Immature natural killer cell (primary cell): ENCODE data around the gene INSL3. TPM values are rescaled to one million over a fixed set of nuclear protein-coding genes. Genes with fewer than 3 reads are reported as not detected.
"Not testable (repeated sequence)": the region's sequence is repeated elsewhere in the genome, so short reads cannot be mapped to it uniquely, and the experiment has no call there.

ENCODE experiments used
- DNase-seq, 3 donors: peaks; one replicate each; pipeline ENCODE4 v3.0.0; 2022; ENCODE audit warnings: mixed read lengths in 1 of 3
- H3K27ac Mint-ChIP-seq, 6 donors: one replicate each; pipeline ENCODE4 v1.8.0; 2020; ENCODE audit warnings: mixed read lengths in 6 of 6, mild to moderate bottlenecking in 5 of 6, inconsistent platforms in 4 of 6, moderate library complexity in 3 of 6
- H3K27me3 Mint-ChIP-seq, 3 donors: one replicate each; pipeline ENCODE4 v1.8.0; 2020 to 2021; ENCODE audit warnings: low read depth in 3 of 3, mild to moderate bottlenecking in 3 of 3, mixed read lengths in 3 of 3, moderate library complexity in 3 of 3, inconsistent platforms in 1 of 3
- H3K36me3 Mint-ChIP-seq, 3 donors: one replicate each; pipeline ENCODE4 v1.8.0; 2020; ENCODE audit warnings: mixed read lengths in 3 of 3, inconsistent platforms in 2 of 3, mild to moderate bottlenecking in 2 of 3
- H3K4me1 Mint-ChIP-seq, 2 donors: one replicate each; pipeline ENCODE4 v1.8.0; 2020; ENCODE audit warnings: inconsistent platforms in 2 of 2, mild to moderate bottlenecking in 2 of 2, mixed read lengths in 2 of 2, moderate library complexity in 1 of 2
- H3K4me3 Mint-ChIP-seq, 5 donors: one replicate each; pipeline ENCODE4 v1.8.0; 2020; ENCODE audit warnings: mild to moderate bottlenecking in 5 of 5, mixed read lengths in 5 of 5, inconsistent platforms in 3 of 5, moderate library complexity in 3 of 5
- H3K9me3 Mint-ChIP-seq, 6 donors: one replicate each; pipeline ENCODE4 v1.8.0; 2020; ENCODE audit warnings: mild to moderate bottlenecking in 6 of 6, mixed read lengths in 6 of 6, inconsistent platforms in 4 of 6, moderate library complexity in 3 of 6
- polyA plus RNA-seq, 3 donors: library from polyadenylated mRNA; unstranded; fragments of 300-500 nt; fragmentation: Illumina TruSeq; gene quantifications; one replicate each; pipeline ENCODE4 v1.2.3, GENCODE V29; 2021

The INSL3 gene
- polyA plus RNA-seq, 3 donors from 2014 or later: 0.60 to 2.0 TPM; not detected in 1

- no peak overlapping the region for H3K27ac Mint-ChIP-seq
- no peaks in the 10 kb centered on the region for H3K9me3 Mint-ChIP-seq
- H3K4me1 Mint-ChIP-seq: peaks cover 8 to 14% of the 10 kb centered on the region in 2 donors
- H3K4me3 Mint-ChIP-seq: peak overlapping the region in 3 of 5 donors; percentile 15 to 60 (median 37)
- peaks cover 9 to 16% (median 11%) of the 10 kb centered on the region in 3 donors for H3K36me3 Mint-ChIP-seq
- no peak for DNase-seq
- H3K27me3 Mint-ChIP-seq: peaks cover 2 to 3% (median 3%) of the 10 kb centered on the region in 3 donors
Observed at GRCh38 chr19:17778968-17779929, 42.1 kb downstream of the INSL3 start.

- H3K9me3 Mint-ChIP-seq: no peaks in the 10 kb centered on the region
- peaks cover 10 to 11% (median 10%) of the 10 kb centered on the region in 3 donors for H3K36me3 Mint-ChIP-seq
- peak; percentile 30 to 41 (median 35) for DNase-seq
- no peak overlapping the region for H3K27ac Mint-ChIP-seq
- H3K27me3 Mint-ChIP-seq: peaks cover 2 to 3% (median 3%) of the 10 kb centered on the region in 3 donors
- H3K4me3 Mint-ChIP-seq: peak overlapping the region in 1 of 5 donors; percentile 15
- H3K4me1 Mint-ChIP-seq: peaks cover 6 to 14% of the 10 kb centered on the region in 2 donors
Observed at GRCh38 chr19:17778251-17778967, 42.9 kb downstream of the INSL3 start.

DNA sequence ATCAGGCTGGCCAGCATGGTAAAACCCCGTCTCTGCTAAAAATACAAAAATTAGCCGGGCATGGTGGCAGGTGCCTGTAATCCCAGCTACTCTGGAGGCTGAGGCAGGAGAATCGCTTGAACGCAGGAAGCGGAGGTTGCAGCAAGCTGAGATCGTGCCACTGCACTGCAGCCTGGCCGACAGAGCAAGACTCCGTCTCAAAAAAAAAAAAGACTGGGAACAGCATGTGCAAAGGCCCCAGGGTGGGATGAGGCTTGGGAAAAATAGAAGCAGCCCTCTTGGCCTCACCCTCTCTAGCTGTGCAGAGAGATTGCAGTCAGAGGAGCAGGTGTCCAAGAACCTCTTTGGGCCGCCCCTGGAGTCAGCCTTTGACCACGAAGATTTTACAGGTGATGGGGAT, 43.5 kb downstream of the INSL3 start:
- DNase-seq, H3K27me3 Mint-ChIP-seq, H3K4me3 Mint-ChIP-seq, H3K9me3 Mint-ChIP-seq, H3K27ac Mint-ChIP-seq: not testable (repeated sequence)
- H3K4me1 Mint-ChIP-seq: peaks cover 6 to 14% of the 10 kb centered on the region in 2 donors
- peaks cover 10 to 14% (median 12%) of the 10 kb centered on the region in 3 donors for H3K36me3 Mint-ChIP-seq

DNA sequence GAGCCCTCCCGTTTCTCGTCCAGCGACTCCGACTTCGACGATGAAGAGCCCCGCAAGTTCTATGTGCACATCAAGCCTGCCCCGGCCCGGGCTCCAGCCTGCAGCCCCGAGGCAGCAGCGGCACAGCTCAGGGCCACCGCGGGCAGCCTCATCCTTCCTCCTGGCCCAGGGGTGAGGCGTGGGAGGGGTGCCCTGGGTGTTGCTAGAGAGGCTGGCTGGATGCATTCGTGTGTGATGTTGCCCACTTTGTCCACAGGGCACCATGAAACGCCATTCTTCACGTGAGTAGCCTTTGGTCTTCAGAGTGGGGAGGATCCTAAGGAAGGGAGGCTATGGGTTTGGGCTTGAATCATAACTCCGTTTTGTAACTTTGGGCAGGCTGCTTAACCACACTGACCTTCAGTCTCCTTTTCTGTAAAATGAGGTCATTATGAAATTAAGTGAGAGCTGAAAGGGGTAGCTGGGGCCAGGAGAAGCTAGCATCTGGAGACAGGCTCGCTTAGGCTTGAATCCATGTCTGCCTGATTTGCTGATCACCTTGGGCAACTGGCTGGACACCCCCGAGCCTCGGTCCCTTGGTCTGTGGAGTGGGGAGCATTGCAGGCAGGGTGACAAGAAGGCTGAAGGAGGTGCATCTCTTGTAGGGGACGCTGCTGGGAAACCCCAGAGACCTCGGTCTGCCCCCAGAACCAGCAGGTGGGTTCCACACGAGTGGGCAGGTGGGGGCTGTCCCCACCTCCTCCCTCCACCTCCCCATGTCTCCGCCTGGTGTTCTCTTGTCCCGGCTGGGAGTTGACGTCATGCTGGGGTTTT, 45.1 kb downstream of the INSL3 start:
- H3K27me3 Mint-ChIP-seq: peaks cover 0 to 1% (median 0%) of the 10 kb centered on the region in 3 donors
- H3K9me3 Mint-ChIP-seq: no peaks in the 10 kb centered on the region
- H3K4me1 Mint-ChIP-seq: peaks cover 6 to 14% of the 10 kb centered on the region in 2 donors
- no peak overlapping the region for H3K4me3 Mint-ChIP-seq
- DNase-seq: no peak
- H3K36me3 Mint-ChIP-seq: peaks cover 9 to 12% (median 11%) of the 10 kb centered on the region in 3 donors
- H3K27ac Mint-ChIP-seq: peak overlapping the region in 1 of 6 donors; percentile 51

DNA sequence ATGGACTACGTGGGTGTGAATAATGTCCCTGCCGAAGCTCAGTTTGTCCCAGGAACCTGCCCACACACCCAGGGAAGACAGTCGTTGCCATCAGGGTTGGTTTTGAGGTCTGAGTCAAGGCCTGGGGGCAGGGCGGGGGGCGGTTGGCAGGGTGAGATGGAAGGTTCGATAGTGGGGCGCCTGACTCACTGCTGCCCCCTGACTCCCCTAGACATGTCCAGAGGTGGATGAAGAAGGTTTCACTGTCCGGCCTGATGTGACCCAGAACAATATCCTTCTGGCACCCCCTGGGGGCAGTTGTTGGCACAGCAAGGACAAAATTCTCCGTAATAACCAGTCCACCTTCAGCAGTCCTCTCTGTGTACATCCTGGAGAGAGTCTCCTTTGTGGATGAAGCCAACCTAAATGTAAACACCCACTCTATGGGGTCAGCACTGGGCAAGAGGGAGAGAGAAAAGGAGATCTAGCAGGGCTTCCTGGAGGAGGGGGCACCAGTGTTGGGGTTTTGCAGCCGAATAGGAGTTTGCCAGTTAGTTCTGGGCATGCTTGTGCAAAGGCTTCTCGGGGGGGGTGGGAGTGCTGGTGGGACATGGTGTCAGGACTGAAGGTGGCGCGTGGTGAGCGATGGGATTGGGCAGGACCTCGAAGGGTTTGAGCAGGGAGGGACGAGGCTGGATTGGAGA, 45.9 kb downstream of the INSL3 start:
- Mint-ChIP-seq H3K36me3 (peaks cover 9 to 12% (median 11%) of the 10 kb centered on the region in 3 donors), H3K4me3 (no peak overlapping the region), H3K9me3 (no peaks in the 10 kb centered on the region), H3K4me1 (peaks cover 6 to 14% of the 10 kb centered on the region in 2 donors), H3K27me3 (peaks cover 0 to 1% (median 0%) of the 10 kb centered on the region in 3 donors), H3K27ac (peak overlapping the region in 1 of 6 donors; percentile 40)
- DNase-seq: peak in 2 of 3 donors; percentile 24 to 31

- Mint-ChIP-seq H3K9me3 (no peaks in the 10 kb centered on the region), H3K4me1 (peaks cover 0 to 2% of the 10 kb centered on the region in 2 donors), H3K36me3 (peaks cover 11 to 20% (median 12%) of the 10 kb centered on the region in 3 donors), H3K4me3 (no peak overlapping the region), H3K27ac (no peak overlapping the region), H3K27me3 (no peaks in the 10 kb centered on the region)
- no peak for DNase-seq
Observed at GRCh38 chr19:17772172-17772571, 49.1 kb downstream of the INSL3 start.

GRCh38 chr19:17770613-17771012, 50.7 kb downstream of the INSL3 start:
- Mint-ChIP-seq H3K27me3 (no peaks in the 10 kb centered on the region), H3K9me3 (no peaks in the 10 kb centered on the region), H3K27ac (no peak overlapping the region), H3K4me3 (no peak overlapping the region), H3K36me3 (peaks cover 12 to 26% (median 15%) of the 10 kb centered on the region in 3 donors), H3K4me1 (peaks cover 0 to 6% of the 10 kb centered on the region in 2 donors)
- no peak for DNase-seq

GRCh38 chr19:17767559-17767958, 53.8 kb downstream of the INSL3 start:
- peaks cover 6 to 10% of the 10 kb centered on the region in 2 donors for H3K4me1 Mint-ChIP-seq
- no peaks in the 10 kb centered on the region for H3K27me3 Mint-ChIP-seq
- H3K36me3 Mint-ChIP-seq: peaks cover 3 to 33% (median 19%) of the 10 kb centered on the region in 3 donors
- DNase-seq: no peak
- no peak overlapping the region for H3K27ac Mint-ChIP-seq
- H3K4me3 Mint-ChIP-seq: no peak overlapping the region
- no peaks in the 10 kb centered on the region for H3K9me3 Mint-ChIP-seq

- peak overlapping the region in 1 of 6 donors; percentile 35 for H3K27ac Mint-ChIP-seq
- H3K36me3 Mint-ChIP-seq: peaks cover 3 to 26% (median 16%) of the 10 kb centered on the region in 3 donors
- DNase-seq: peak; percentile 32 to 46 (median 38)
- no peak overlapping the region for H3K4me3 Mint-ChIP-seq
- no peaks in the 10 kb centered on the region for H3K9me3 Mint-ChIP-seq
- H3K4me1 Mint-ChIP-seq: peaks cover 6 to 10% of the 10 kb centered on the region in 2 donors
- H3K27me3 Mint-ChIP-seq: no peaks in the 10 kb centered on the region
Observed at GRCh38 chr19:17766543-17767131, 54.7 kb downstream of the INSL3 start.

Other genes starting within 250 kb of the INSL3 start
- gene UNC13A, start 133.2 kb downstream of the INSL3 start, polyA plus RNA-seq: not detected
- gene MAP1S, start 102.0 kb downstream of the INSL3 start, polyA plus RNA-seq: 10 to 100 TPM; 14.7 to 51.5 (median 17.7) TPM
- 10 to 100 TPM in 1 of 3 donors, 1 to 10 TPM in 2; 2.0 to 27.0 (median 6.7) TPM for gene FCHO1, start 70.0 kb downstream of the INSL3 start, polyA plus RNA-seq
- not detected for gene B3GNT3, start 26.4 kb downstream of the INSL3 start, polyA plus RNA-seq
- gene JAK3, start 26.5 kb upstream of the INSL3 start, polyA plus RNA-seq: 10 to 100 TPM; 43.5 to 79.8 (median 47.4) TPM
- 1,000 to 10,000 TPM; 1,385 to 2,434 (median 1,562) TPM for gene RPL18A, start 38.4 kb upstream of the INSL3 start, polyA plus RNA-seq
- gene SLC5A5, start 50.4 kb upstream of the INSL3 start, polyA plus RNA-seq: 1 to 10 TPM in 1 of 3 donors, under 1 TPM in 1, not detected in 1; 0.75 to 1.4 TPM
- 10 to 100 TPM; 45.5 to 76.9 (median 52.1) TPM for gene CCDC124, start 111.5 kb upstream of the INSL3 start, polyA plus RNA-seq
- not detected for gene KCNN1, start 145.6 kb upstream of the INSL3 start, polyA plus RNA-seq
- gene ARRDC2, start 186.7 kb upstream of the INSL3 start, polyA plus RNA-seq: 10 to 100 TPM; 31.4 to 39.2 (median 38.6) TPM